ENCODE data around the gene ITIH3. TPM values are rescaled to one million over a fixed set of nuclear protein-coding genes. Genes with fewer than 3 reads are reported as not detected.

The ITIH3 gene
- polyA plus RNA-seq, 1 experiment: 1.7 TPM

- no peak for TF ChIP-seq CTCF (IDR thresholded peaks at IDR 0.05; ENCODE audit: insufficient read depth, low read depth, low read length)
- DNase-seq (ENCODE audit: low read depth): no peak
- ChIA-PET CTCF (interaction anchor here (0.9 to 1.3 kb wide), 2 partner anchors 11 to 36 kb away, joined by 3 read pairs; no protein-coding TSS in a partner anchor), POLR2A (no interaction called here)
- no peak overlapping the region for H3K4me3 ChIP-seq (ENCODE audit: low read depth, low read length)
- H3K27me3 ChIP-seq (ENCODE audit: control insufficient read depth, insufficient read depth, low read length): peaks cover 12% of the 10 kb centered on the region
- H3K36me3 ChIP-seq (ENCODE audit: control insufficient read depth, insufficient read depth, low read length): no peaks in the 10 kb centered on the region
These were observed 8.0 kb upstream of the ITIH3 start for GRCh38 chr3:52786330-52787215.

DNA sequence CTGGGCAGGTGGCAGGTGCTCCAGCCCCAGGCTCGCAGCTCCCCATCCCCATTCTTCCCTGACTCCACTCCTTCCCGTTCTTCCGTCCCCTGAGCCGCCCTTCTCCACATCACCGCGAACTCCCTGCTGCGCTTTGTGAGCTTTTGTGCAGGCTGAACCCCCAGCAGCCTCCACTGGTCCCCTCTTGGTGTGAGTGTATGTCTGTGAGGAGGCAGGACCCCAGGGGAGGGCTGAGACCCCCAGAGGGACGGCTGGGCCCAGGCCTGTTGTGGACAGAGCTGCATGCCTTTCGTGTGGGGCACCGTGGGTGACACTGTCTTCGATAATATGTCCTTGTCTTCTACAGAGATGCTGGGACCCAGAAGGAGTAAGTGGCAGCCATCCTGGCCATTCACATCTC lies 7.3 kb upstream of the ITIH3 start:
- CTCF ChIA-PET: interaction anchor here (0.9 to 1.4 kb wide), 3 partner anchors 12 to 36 kb away, joined by 3 to 4 read pairs (median 3); no protein-coding TSS in a partner anchor
- no peak for TF ChIP-seq CTCF (IDR thresholded peaks at IDR 0.05; ENCODE audit: insufficient read depth, low read depth, low read length)
- Histone ChIP-seq H3K4me3 (ENCODE audit: low read depth, low read length) (no peak overlapping the region), H3K27me3 (ENCODE audit: control insufficient read depth, insufficient read depth, low read length) (peaks cover 10% of the 10 kb centered on the region), H3K36me3 (ENCODE audit: control insufficient read depth, insufficient read depth, low read length) (no peaks in the 10 kb centered on the region)
- DNase-seq (ENCODE audit: low read depth): no peak
- POLR2A ChIA-PET: no interaction called here

DNA sequence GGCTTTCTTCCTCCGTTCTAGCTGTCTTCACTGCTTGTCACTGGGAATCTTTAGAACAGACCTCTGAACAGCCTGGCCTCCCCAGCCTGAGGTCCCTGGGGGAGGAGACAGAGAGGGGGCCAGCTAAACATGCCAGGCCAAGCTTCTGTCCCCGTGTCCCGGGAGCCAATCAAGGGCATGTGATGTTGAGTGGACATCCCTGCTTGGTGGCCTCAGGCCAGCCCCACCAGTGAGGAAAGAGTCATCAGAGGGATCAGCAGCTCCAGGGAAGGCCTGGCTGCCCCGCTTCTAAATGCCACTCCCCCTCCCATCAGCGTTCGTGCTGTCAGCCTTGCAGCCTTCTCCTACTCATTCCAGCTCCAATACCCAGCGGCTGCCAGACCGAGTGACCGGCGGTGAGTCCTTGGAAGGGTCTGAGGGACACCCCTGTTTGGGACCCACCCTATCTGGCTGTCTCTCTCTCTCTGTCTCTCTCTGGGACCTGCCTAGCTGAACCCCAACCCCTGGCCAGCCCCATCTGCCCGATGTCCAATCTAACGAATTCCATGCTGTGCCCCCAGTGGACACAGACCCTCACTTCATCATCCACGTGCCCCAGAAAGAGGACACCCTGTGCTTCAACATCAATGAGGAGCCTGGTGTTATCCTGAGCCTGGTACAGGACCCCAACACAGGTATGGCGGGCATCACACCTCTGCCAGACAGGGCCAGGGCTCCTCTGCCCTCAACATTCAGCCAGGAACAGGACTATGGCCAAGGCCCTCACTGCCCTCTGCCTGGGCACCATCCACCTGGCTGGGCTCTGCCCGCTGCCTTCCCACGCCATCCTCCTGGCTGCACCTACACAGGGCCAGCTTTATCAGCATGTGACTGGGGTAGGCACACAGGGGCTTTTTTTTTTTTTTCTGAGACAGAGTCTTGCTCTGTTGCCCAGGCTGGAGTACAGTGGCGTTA lies 6.6 kb upstream of the ITIH3 start:
- POLR2A ChIA-PET: no interaction called here
- TF ChIP-seq CTCF (IDR thresholded peaks at IDR 0.05; ENCODE audit: insufficient read depth, low read depth, low read length): no peak
- CTCF ChIA-PET: interaction anchor here (0.9 to 1.4 kb wide), 3 partner anchors 11 to 35 kb away, joined by 3 to 4 read pairs (median 3); no protein-coding TSS in a partner anchor
- Histone ChIP-seq H3K36me3 (ENCODE audit: control insufficient read depth, insufficient read depth, low read length) (no peaks in the 10 kb centered on the region), H3K27me3 (ENCODE audit: control insufficient read depth, insufficient read depth, low read length) (peaks cover 5% of the 10 kb centered on the region), H3K4me3 (ENCODE audit: low read depth, low read length) (no peak overlapping the region)
- DNase-seq (ENCODE audit: low read depth): no peak

DNA sequence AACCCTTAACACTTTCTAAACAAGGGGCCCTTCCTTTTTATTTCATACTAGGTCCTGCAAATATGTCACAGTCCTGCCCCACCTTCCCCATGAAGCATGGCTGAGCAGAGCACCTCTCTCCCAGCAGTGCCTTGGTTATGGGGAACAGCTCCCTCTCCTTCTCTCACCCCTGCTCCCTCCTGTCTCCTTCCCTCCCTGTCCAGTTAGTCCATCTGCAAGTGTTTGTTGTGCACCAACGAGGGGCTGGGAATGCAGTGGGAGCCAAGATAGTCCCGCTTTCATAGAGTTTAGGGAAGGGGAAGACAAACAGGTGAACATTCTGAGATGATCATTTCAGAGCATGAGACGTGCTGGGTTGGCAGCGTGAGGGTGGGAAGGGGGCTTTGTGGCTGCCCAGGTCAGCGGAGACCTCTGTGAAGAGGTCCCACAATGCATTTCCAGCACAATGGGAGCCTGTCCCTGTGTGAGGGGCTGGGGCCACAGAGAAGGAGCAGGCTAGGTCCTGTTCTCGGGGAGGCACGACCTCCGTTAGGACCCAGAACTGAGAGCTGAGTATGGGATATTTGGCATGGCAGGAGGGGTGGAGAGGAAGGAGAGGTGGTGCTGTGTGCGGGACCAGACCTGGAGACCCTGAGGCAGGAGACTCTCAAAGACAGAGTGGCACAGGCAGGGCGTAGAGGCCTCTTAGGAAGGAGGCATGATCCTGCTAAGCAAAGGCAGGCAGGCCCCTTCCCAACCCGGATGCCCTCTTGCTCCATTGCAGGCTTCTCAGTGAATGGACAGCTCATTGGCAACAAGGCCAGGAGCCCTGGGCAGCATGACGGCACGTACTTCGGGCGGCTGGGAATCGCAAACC lies 5.5 kb upstream of the ITIH3 start:
- Histone ChIP-seq H3K27me3 (ENCODE audit: control insufficient read depth, insufficient read depth, low read length) (peaks cover 5% of the 10 kb centered on the region), H3K4me3 (ENCODE audit: low read depth, low read length) (no peak overlapping the region), H3K36me3 (ENCODE audit: control insufficient read depth, insufficient read depth, low read length) (no peaks in the 10 kb centered on the region)
- no peak for DNase-seq (ENCODE audit: low read depth)
- no peak for TF ChIP-seq CTCF (IDR thresholded peaks at IDR 0.05; ENCODE audit: insufficient read depth, low read depth, low read length)
- CTCF ChIA-PET: no interaction called here
- POLR2A ChIA-PET: no interaction called here

Data from BJ (cell line).